ENCODE measurements around the gene PIKFYVE. TPM values are rescaled to one million over a fixed set of nuclear protein-coding genes. Genes with fewer than 3 reads are reported as not detected.

PIKFYVE gene
- total and polyA plus RNA-seq, 9 donors = 6.9 to 29.8 (median 21.9) TPM

GRCh38 chr2:208311321-208311720, 45.3 kb downstream of the PIKFYVE start:
- Histone ChIP-seq H3K27ac (no peak overlapping the region), H3K4me1 (ENCODE audit: insufficient read depth) (no peaks in the 10 kb centered on the region), H3K27me3 (no peaks in the 10 kb centered on the region), H3K9me3 (no peaks in the 10 kb centered on the region), H3K4me3 (no peak overlapping the region), H3K36me3 (no peaks in the 10 kb centered on the region)
- 32 to 47% (median 37%) methylated on average over 2 of the region's 2 CpGs for WGBS, 3 donors
- DNase-seq = no peak
- TF ChIP-seq CTCF (IDR thresholded peaks at IDR 0.05) (no peak), EP300 (IDR thresholded peaks at IDR 0.05) (no peak), POLR2A (IDR thresholded peaks at IDR 0.05) (no peak)
- intact Hi-C loops (cut with DNase I) = no loop called here

GRCh38 chr2:208311954-208312353, 45.9 kb downstream of the PIKFYVE start:
- H3K4me1 ChIP-seq (ENCODE audit: insufficient read depth) = no peaks in the 10 kb centered on the region
- TF ChIP-seq EP300 (IDR thresholded peaks at IDR 0.05) = no peak
- no peak for TF ChIP-seq CTCF (IDR thresholded peaks at IDR 0.05)
- no peak for TF ChIP-seq POLR2A (IDR thresholded peaks at IDR 0.05)

GRCh38 chr2:208315081-208315788, 49.2 kb downstream of the PIKFYVE start:
- H3K36me3 ChIP-seq = no peaks in the 10 kb centered on the region
- H3K9me3 ChIP-seq = no peaks in the 10 kb centered on the region
- intact Hi-C loops (cut with DNase I) = no loop called here
- DNase-seq = no peak
- peaks cover 1% of the 10 kb centered on the region for H3K4me1 ChIP-seq (ENCODE audit: insufficient read depth)
- H3K4me3 ChIP-seq = no peak overlapping the region
- no peak for TF ChIP-seq EP300 (IDR thresholded peaks at IDR 0.05)
- TF ChIP-seq POLR2A (IDR thresholded peaks at IDR 0.05) = no peak
- no peak for TF ChIP-seq CTCF (IDR thresholded peaks at IDR 0.05)
- H3K27ac ChIP-seq = no peak overlapping the region
- H3K27me3 ChIP-seq = no peaks in the 10 kb centered on the region
- WGBS, 3 donors = 77 to 85% (median 82%) methylated on average over 8 of the region's 8 CpGs

More at GRCh38 chr2:208311954-208312353, 45.9 kb downstream of the PIKFYVE start:
- 65 to 75% (median 66%) methylated on average over 4 of the region's 4 CpGs for WGBS, 3 donors
- intact Hi-C loops (cut with DNase I) = no loop called here
- H3K27me3 ChIP-seq = no peaks in the 10 kb centered on the region
- H3K27ac ChIP-seq = no peak overlapping the region
- no peaks in the 10 kb centered on the region for H3K9me3 ChIP-seq
- no peak for DNase-seq
- no peaks in the 10 kb centered on the region for H3K36me3 ChIP-seq
- no peak overlapping the region for H3K4me3 ChIP-seq

GRCh38 chr2:208318127-208318526, 52.1 kb downstream of the PIKFYVE start:
- no peaks in the 10 kb centered on the region for H3K27me3 ChIP-seq
- no peak overlapping the region for H3K4me3 ChIP-seq
- WGBS, 3 donors = 88 to 96% (median 91%) methylated on average over 2 of the region's 2 CpGs
- intact Hi-C loops (cut with DNase I) = no loop called here
- TF ChIP-seq EP300 (IDR thresholded peaks at IDR 0.05) = no peak
- TF ChIP-seq POLR2A (IDR thresholded peaks at IDR 0.05) = no peak
- TF ChIP-seq CTCF (IDR thresholded peaks at IDR 0.05) = no peak
- no peak overlapping the region for H3K27ac ChIP-seq
- no peak for DNase-seq
- H3K36me3 ChIP-seq = no peaks in the 10 kb centered on the region
- H3K9me3 ChIP-seq = no peaks in the 10 kb centered on the region
- peaks cover 1% of the 10 kb centered on the region for H3K4me1 ChIP-seq (ENCODE audit: insufficient read depth)

Data from ovary (tissue), 9 donors.